ENCODE results near the gene SMG5.
A peak's percentile ranks its signal among the peaks of the same experiment; 100 is the strongest.

SMG5 gene

DNA sequence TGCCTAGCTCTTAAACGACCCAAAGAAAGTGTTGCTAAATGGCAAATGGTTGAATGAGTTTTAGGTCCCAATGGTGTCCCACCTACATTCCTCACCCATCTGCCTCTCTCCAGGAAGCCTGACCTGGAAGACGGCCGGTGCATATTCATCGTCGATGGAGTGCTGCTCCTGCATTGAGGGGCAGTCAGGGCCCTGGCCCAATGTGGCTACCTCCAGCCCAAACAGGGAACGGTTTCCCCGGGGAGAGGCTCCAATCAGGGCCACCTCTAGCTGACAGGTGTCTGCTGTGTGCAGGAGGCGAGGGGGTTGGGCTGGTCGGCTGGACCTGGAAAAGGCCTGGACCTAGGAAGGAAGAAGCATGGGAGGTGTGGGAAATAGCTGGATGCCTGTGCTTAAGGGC lies 11.3 kb upstream of the SMG5 start:
- Histone ChIP-seq H3K27ac (no peak overlapping the region), H3K27me3 (no peaks in the 10 kb centered on the region), H3K4me3 (no peak overlapping the region), H3K4me1 (peaks cover 0 to 35% (median 27%) of the 10 kb centered on the region in 4 donors), H3K36me3 (peaks cover 0 to 10% (median 6%) of the 10 kb centered on the region in 3 donors), H3K9me3 (no peaks in the 10 kb centered on the region)
- intact Hi-C loops (cut with DNase I; ENCODE audit: low total_unique reads) = no loop called here
- no peak for DNase-seq
- TF ChIP-seq CTCF (IDR thresholded peaks at IDR 0.05) = no peak

DNA sequence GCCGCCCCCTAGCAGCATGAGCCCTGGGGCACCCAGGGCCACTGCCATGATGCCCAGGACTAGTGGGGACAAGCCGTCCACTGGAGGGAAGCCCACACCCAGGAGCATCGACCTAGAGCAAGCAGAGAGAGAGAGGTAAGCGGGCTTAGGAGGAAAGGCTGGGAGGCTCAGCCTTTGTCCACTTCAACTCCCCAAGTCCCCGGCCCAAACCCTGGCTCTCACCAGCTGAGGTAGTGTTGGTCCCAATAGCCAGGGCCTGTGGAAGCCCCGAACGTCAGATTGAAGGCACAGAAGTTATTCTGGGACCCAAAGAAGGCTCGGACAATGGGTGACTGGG lies 10.4 kb upstream of the SMG5 start:
- no peak for TF ChIP-seq CTCF (IDR thresholded peaks at IDR 0.05)
- no peaks in the 10 kb centered on the region for H3K9me3 ChIP-seq
- no peak overlapping the region for H3K4me3 ChIP-seq
- H3K27me3 ChIP-seq = no peaks in the 10 kb centered on the region
- no peak overlapping the region for H3K27ac ChIP-seq
- intact Hi-C loops (cut with DNase I; ENCODE audit: low total_unique reads) = no loop called here
- H3K4me1 ChIP-seq = peaks cover 0 to 35% (median 27%) of the 10 kb centered on the region in 4 donors
- no peak for DNase-seq
- peaks cover 0 to 13% (median 10%) of the 10 kb centered on the region in 3 donors for H3K36me3 ChIP-seq

GRCh38 chr1:156291226-156292061 lies 8.8 kb upstream of the SMG5 start:
- Histone ChIP-seq H3K4me1 (peaks cover 0 to 35% (median 27%) of the 10 kb centered on the region in 4 donors), H3K27ac (peak overlapping the region; percentile 83 to 86), H3K27me3 (no peaks in the 10 kb centered on the region), H3K9me3 (no peaks in the 10 kb centered on the region), H3K36me3 (peaks cover 0 to 13% (median 12%) of the 10 kb centered on the region in 3 donors), H3K4me3 (peak overlapping the region; percentile 50 to 58)
- TF ChIP-seq CTCF (IDR thresholded peaks at IDR 0.05) = no peak
- peak; percentile 95 for DNase-seq
- intact Hi-C loops (cut with DNase I; ENCODE audit: low total_unique reads) = no loop called here

GRCh38 chr1:156289857-156290256 lies 7.2 kb upstream of the SMG5 start:
- no peak overlapping the region for H3K27ac ChIP-seq
- H3K36me3 ChIP-seq = peaks cover 0 to 25% (median 13%) of the 10 kb centered on the region in 3 donors
- peaks cover 0 to 36% (median 20%) of the 10 kb centered on the region in 4 donors for H3K4me1 ChIP-seq
- H3K4me3 ChIP-seq = no peak overlapping the region
- H3K9me3 ChIP-seq = no peaks in the 10 kb centered on the region
- H3K27me3 ChIP-seq = no peaks in the 10 kb centered on the region
- no peak for TF ChIP-seq CTCF (IDR thresholded peaks at IDR 0.05)
- DNase-seq = no peak
- intact Hi-C loops (cut with DNase I; ENCODE audit: low total_unique reads) = no loop called here

DNA sequence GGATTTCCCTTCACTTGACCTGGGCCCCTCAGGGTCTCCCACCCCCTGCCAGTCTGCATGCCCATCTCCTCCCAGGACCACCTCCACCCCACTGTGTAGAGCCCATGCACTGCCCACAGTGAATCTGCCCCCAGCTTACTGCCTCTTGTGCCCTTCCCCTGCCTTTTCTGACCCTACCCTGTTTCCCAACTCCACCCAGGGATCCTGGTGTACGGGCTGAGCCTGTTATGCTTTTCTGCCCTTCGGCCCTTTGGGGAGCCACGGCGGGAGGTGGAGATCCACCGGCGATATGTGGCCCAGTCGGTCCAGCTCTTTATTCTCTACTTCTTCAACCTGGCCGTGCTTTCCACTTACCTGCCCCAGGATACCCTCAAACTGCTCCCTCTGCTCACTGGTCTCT lies 3.4 kb upstream of the SMG5 start:
- Histone ChIP-seq H3K36me3 (peaks cover 0 to 20% (median 13%) of the 10 kb centered on the region in 3 donors), H3K4me1 (peaks cover 0 to 44% (median 21%) of the 10 kb centered on the region in 4 donors), H3K27me3 (no peaks in the 10 kb centered on the region), H3K27ac (no peak overlapping the region), H3K9me3 (no peaks in the 10 kb centered on the region), H3K4me3 (no peak overlapping the region)
- no peak for DNase-seq
- intact Hi-C loops (cut with DNase I; ENCODE audit: low total_unique reads) = no loop called here
- no peak for TF ChIP-seq CTCF (IDR thresholded peaks at IDR 0.05)

Data from tibial artery (tissue), 4 donors.